Mucosa of stomach (tissue), 1 donor: ENCODE data around the gene ZBTB21.
A peak's percentile ranks its signal among the peaks of the same experiment; 100 is the strongest.

Experiments used
- H3K27me3 ChIP-seq: one replicate; pipeline ENCODE4 v1.7.0; 2013; ENCODE audit warnings: mild to moderate bottlenecking, low read length; ENCODE audit not compliant: control insufficient read depth, insufficient read depth
- H3K36me3 ChIP-seq: one replicate; pipeline ENCODE4 v1.7.0; 2013; ENCODE audit warnings: low read length; ENCODE audit not compliant: control insufficient read depth, insufficient read depth
- H3K4me1 ChIP-seq: one replicate; pipeline ENCODE4 v1.7.0; 2013; ENCODE audit warnings: mild to moderate bottlenecking, low read length; ENCODE audit not compliant: control insufficient read depth, insufficient read depth
- H3K4me3 ChIP-seq: one replicate; pipeline ENCODE4 v1.7.0; 2013; ENCODE audit warnings: low read length
- H3K9ac ChIP-seq: one replicate; pipeline ENCODE4 v1.7.0; 2013; ENCODE audit warnings: mild to moderate bottlenecking, low read length, moderate library complexity
- H3K9me3 ChIP-seq: one replicate; pipeline ENCODE4 v1.7.0; 2013; ENCODE audit warnings: mild to moderate bottlenecking, low read length, moderate library complexity; ENCODE audit not compliant: control insufficient read depth
- donor health status: Pancreatic carcinoma.

ZBTB21 gene

GRCh38 chr21:42009831-42010506 lies at the start of gene ZBTB21:
TSS of gene ZBTB21 (minus strand) at chr21:42010360. CDS start at chr21:41994095, 16,265 bp downstream.
- peak within 1 kb of the TSS; percentile 96 for H3K9ac ChIP-seq
- H3K4me1 ChIP-seq: no peaks in the 10 kb centered on the region
- peak within 1 kb of the TSS; percentile 57 for H3K4me3 ChIP-seq
- H3K36me3 ChIP-seq: no peaks in the 10 kb centered on the region
- H3K9me3 ChIP-seq: no peaks in the 10 kb centered on the region
- H3K27me3 ChIP-seq: no peaks in the 10 kb centered on the region

GRCh38 chr21:42059721-42060120 lies 49.6 kb upstream of the ZBTB21 start:
- Histone ChIP-seq H3K4me3 (no peak overlapping the region), H3K9ac (no peak overlapping the region), H3K36me3 (no peaks in the 10 kb centered on the region), H3K4me1 (peaks cover 69% of the 10 kb centered on the region), H3K27me3 (no peaks in the 10 kb centered on the region), H3K9me3 (no peaks in the 10 kb centered on the region)

- H3K9me3 ChIP-seq: no peaks in the 10 kb centered on the region
- no peak overlapping the region for H3K9ac ChIP-seq
- no peak overlapping the region for H3K4me3 ChIP-seq
- H3K36me3 ChIP-seq: no peaks in the 10 kb centered on the region
- H3K27me3 ChIP-seq: no peaks in the 10 kb centered on the region
- H3K4me1 ChIP-seq: peaks cover 66% of the 10 kb centered on the region
These were observed 49.0 kb upstream of the ZBTB21 start for GRCh38 chr21:42059141-42059540.

- no peaks in the 10 kb centered on the region for H3K27me3 ChIP-seq
- no peak overlapping the region for H3K9ac ChIP-seq
- H3K9me3 ChIP-seq: no peaks in the 10 kb centered on the region
- H3K36me3 ChIP-seq: no peaks in the 10 kb centered on the region
- H3K4me1 ChIP-seq: peaks cover 61% of the 10 kb centered on the region
- no peak overlapping the region for H3K4me3 ChIP-seq
These were observed 48.5 kb upstream of the ZBTB21 start for GRCh38 chr21:42058631-42059111.

- Histone ChIP-seq H3K27me3 (no peaks in the 10 kb centered on the region), H3K9me3 (no peaks in the 10 kb centered on the region), H3K4me1 (peaks cover 54% of the 10 kb centered on the region), H3K36me3 (no peaks in the 10 kb centered on the region), H3K9ac (no peak overlapping the region), H3K4me3 (no peak overlapping the region)
These were observed 47.8 kb upstream of the ZBTB21 start for GRCh38 chr21:42057851-42058437.

GRCh38 chr21:42056996-42057689 lies 47.0 kb upstream of the ZBTB21 start:
- no peaks in the 10 kb centered on the region for H3K36me3 ChIP-seq
- no peaks in the 10 kb centered on the region for H3K9me3 ChIP-seq
- H3K4me1 ChIP-seq: peaks cover 51% of the 10 kb centered on the region
- no peak overlapping the region for H3K4me3 ChIP-seq
- H3K27me3 ChIP-seq: no peaks in the 10 kb centered on the region
- peak overlapping the region; percentile 32 for H3K9ac ChIP-seq

GRCh38 chr21:42056468-42056867 lies 46.3 kb upstream of the ZBTB21 start:
- Histone ChIP-seq H3K4me3 (no peak overlapping the region), H3K4me1 (peaks cover 51% of the 10 kb centered on the region), H3K27me3 (no peaks in the 10 kb centered on the region), H3K9me3 (no peaks in the 10 kb centered on the region), H3K36me3 (no peaks in the 10 kb centered on the region), H3K9ac (peak overlapping the region; percentile 32)

- Histone ChIP-seq H3K4me1 (peaks cover 45% of the 10 kb centered on the region), H3K36me3 (no peaks in the 10 kb centered on the region), H3K27me3 (no peaks in the 10 kb centered on the region), H3K9ac (no peak overlapping the region), H3K4me3 (no peak overlapping the region), H3K9me3 (no peaks in the 10 kb centered on the region)
These were observed 45.3 kb upstream of the ZBTB21 start for GRCh38 chr21:42055425-42055824.

GRCh38 chr21:42051788-42052187 lies 41.6 kb upstream of the ZBTB21 start:
- Histone ChIP-seq H3K9me3 (no peaks in the 10 kb centered on the region), H3K9ac (no peak overlapping the region)

GRCh38 chr21:42049578-42050430 lies 39.6 kb upstream of the ZBTB21 start:
- peaks cover 6% of the 10 kb centered on the region for H3K4me1 ChIP-seq
- H3K4me3 ChIP-seq: no peak overlapping the region
- no peaks in the 10 kb centered on the region for H3K36me3 ChIP-seq
- H3K9me3 ChIP-seq: no peaks in the 10 kb centered on the region
- no peaks in the 10 kb centered on the region for H3K27me3 ChIP-seq
- H3K9ac ChIP-seq: no peak overlapping the region

More at GRCh38 chr21:42051788-42052187, 41.6 kb upstream of the ZBTB21 start:
- peaks cover 21% of the 10 kb centered on the region for H3K4me1 ChIP-seq
- H3K4me3 ChIP-seq: no peak overlapping the region
- H3K36me3 ChIP-seq: no peaks in the 10 kb centered on the region
- H3K27me3 ChIP-seq: no peaks in the 10 kb centered on the region

GRCh38 chr21:42048870-42049577 lies 38.9 kb upstream of the ZBTB21 start:
- Histone ChIP-seq H3K4me1 (peaks cover 6% of the 10 kb centered on the region), H3K9ac (no peak overlapping the region), H3K36me3 (no peaks in the 10 kb centered on the region), H3K27me3 (no peaks in the 10 kb centered on the region), H3K4me3 (no peak overlapping the region), H3K9me3 (no peaks in the 10 kb centered on the region)
